Large intestine (tissue), 3 donors: Measurements from ENCODE around the gene SH3RF2. TPM values are rescaled to one million over a fixed set of nuclear protein-coding genes. Genes with fewer than 3 reads are reported as not detected.

Experiments
- DNase-seq, 2 donors: peaks; one replicate each; pipeline versions ENCODE4 v3.0.0 to v3.0.0-alpha.2; 2013
- H3K27ac ChIP-seq: one replicate; pipeline ENCODE4 v1.5.1; 2013; ENCODE audit warnings: low read length
- H3K27me3 ChIP-seq: 2 replicates; pipeline ENCODE4 v1.6.1; 2013; ENCODE audit warnings: low read length; ENCODE audit not compliant: control insufficient read depth, insufficient read depth
- H3K36me3 ChIP-seq: 2 replicates; pipeline ENCODE4 v1.6.1; 2013; ENCODE audit warnings: low read length; ENCODE audit not compliant: control insufficient read depth, insufficient read depth
- H3K4me1 ChIP-seq: one replicate; pipeline ENCODE4 v1.6.1; 2013; ENCODE audit warnings: low read length; ENCODE audit not compliant: control insufficient read depth, insufficient read depth
- H3K4me3 ChIP-seq: one replicate; pipeline ENCODE4 v1.5.1; 2013; ENCODE audit warnings: low read length
- H3K9me3 ChIP-seq: one replicate; pipeline ENCODE4 v1.6.1; 2013; ENCODE audit warnings: mild to moderate bottlenecking, low read depth, low read length, moderate library complexity; ENCODE audit not compliant: control insufficient read depth
- WGBS: methylation state at CpG from one replicate; pipeline ENCODE4 v1.1.5; 2013; ENCODE audit warnings: low lambda C conversion rate; ENCODE audit not compliant: insufficient coverage; 5-methylcytosine and 5-hydroxymethylcytosine counted together
- polyA plus RNA-seq: library from polyadenylated mRNA; unstranded; fragments of 120-200 nt; gene quantifications from one replicate; pipeline ENCODE4 v1.2.1, GENCODE V29; 2013

Gene SH3RF2
- polyA plus RNA-seq, 1 donor = 31.9 TPM

DNA sequence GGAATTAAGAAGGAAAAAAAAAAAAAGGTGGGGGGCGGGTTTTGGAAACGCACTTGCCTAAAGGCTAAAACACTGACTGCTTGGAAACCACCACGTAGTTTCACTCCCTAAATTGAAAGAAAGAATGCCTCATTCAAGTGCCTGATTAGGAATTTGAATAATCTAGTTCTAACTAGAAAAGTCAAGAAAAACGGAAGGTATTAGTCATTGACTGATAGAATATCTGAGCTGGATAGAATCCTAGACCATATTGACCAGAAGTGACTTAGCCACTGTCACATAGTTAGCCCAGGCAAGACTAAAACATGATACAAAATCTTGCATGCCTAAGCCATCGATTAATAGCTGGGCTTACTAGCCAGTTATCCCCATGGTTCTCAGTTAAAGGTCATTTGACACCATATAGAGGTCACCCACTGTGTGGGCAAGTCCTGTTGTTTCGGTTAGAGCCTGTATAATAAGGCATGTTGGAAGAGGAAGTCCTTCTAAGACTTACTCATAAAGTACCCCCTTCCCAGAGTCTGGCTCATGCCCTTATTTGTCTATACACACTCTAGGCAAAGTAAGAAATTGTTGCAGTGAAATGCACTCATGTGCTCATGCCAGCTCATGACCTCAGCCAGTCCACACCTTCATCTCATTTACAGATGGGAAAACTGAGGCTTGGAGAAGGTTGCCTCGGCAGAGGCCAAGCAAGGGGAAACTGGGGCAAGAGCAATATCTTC is 40.2 kb downstream of the SH3RF2 start:
- 50% methylated on average over 3 of the region's 7 CpGs for WGBS
- no peaks in the 10 kb centered on the region for H3K27me3 ChIP-seq
- H3K27ac ChIP-seq = peak overlapping the region; percentile 87
- H3K4me1 ChIP-seq = peaks cover 69% of the 10 kb centered on the region
- H3K4me3 ChIP-seq = no peak overlapping the region
- no peak for DNase-seq
- H3K36me3 ChIP-seq = no peaks in the 10 kb centered on the region
- no peaks in the 10 kb centered on the region for H3K9me3 ChIP-seq

DNA sequence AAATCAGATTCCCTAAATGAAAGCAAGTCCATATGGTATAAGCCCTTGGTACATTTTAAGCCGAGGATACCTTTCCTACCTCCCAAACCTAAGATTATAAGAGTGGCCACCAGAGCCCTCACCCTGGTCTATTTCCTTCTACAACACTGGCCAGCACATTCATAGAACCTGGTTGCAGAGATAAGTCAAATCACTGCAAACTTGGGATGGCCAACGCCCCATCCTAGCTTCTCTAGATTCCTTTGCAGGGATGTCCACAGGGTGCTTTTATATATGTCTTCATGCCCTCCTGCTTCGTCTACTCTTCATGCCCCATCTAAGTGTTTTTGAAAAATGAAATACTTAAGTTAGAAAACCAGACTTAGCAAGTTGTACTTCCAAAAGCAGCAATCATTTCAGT is 41.8 kb downstream of the SH3RF2 start:
- no peaks in the 10 kb centered on the region for H3K9me3 ChIP-seq
- H3K4me1 ChIP-seq = peaks cover 79% of the 10 kb centered on the region
- no peak for DNase-seq
- peak overlapping the region; percentile 87 for H3K27ac ChIP-seq
- no peaks in the 10 kb centered on the region for H3K36me3 ChIP-seq
- WGBS = 0% methylated on average over 1 of the region's 3 CpGs
- H3K27me3 ChIP-seq = no peaks in the 10 kb centered on the region
- H3K4me3 ChIP-seq = no peak overlapping the region

DNA sequence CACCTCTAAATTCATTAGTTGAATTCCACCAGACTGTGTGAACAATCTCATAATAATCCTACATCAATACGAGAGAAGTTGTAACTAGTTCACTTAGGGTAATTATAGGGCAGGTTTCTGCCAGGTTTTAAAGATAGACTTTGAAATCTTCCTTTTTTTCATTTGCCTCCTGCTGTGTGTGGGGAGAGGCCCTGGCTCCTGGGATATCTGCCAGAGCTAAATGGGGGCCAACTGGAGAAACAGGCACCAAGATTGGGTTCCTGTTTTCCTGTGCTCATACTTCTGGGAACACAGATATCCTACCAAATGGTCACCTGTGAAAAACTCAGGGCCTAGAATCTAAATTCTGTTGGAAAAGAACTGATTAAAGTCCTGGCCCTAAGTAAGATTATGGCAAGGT is 42.3 kb downstream of the SH3RF2 start:
- peaks cover 84% of the 10 kb centered on the region for H3K4me1 ChIP-seq
- no peak overlapping the region for H3K4me3 ChIP-seq
- no peaks in the 10 kb centered on the region for H3K9me3 ChIP-seq
- H3K27ac ChIP-seq = peak overlapping the region; percentile 87
- no peaks in the 10 kb centered on the region for H3K27me3 ChIP-seq
- DNase-seq = peak in 1 of 2 donors; percentile 88
- H3K36me3 ChIP-seq = no peaks in the 10 kb centered on the region
- no CpG with 5 or more reads among the region's 1 CpG for WGBS

DNA sequence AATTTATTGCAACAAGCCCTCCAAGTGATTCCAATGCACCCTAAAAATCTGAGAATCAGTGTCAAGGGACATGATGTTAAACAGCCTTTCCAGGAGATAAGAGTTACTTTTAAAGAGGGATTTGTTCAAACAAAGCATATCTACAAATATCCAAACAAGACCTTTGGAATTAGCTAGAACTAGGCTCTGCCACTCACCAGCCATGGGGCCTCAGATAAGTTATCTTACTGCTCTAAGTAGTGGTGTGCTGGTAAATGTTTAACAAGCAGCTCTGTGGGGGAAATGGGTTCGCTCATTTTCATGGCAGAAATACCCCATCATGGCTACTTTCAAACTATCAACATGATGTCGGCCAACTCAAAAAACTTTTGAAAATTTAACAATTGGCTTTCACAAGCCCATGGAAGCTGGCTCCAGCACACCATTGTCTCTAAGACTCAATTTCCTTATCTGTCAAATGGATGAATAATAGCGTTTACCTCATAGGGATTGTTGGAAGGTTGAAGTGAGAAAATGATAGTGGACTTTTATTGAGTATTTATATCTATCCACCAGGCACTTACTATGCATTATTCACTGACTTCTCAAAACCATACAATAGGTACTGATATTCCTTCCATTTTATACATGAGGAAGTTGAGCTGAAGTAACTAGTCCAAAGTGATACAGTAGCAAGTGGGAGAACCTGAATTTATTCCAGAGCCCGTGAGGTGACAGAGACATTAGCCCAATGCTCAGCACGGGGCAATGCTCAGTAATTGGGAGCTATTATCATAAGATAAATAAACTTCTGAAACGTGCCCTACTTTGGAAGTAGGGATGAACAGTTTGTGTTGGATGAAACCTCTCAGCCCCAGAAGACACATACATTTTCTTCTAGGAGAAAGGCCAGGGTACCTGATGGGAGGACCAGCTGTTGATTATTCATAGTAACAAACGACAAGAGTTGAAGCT is 43.2 kb downstream of the SH3RF2 start:
- H3K9me3 ChIP-seq = no peaks in the 10 kb centered on the region
- H3K36me3 ChIP-seq = no peaks in the 10 kb centered on the region
- no peak overlapping the region for H3K4me3 ChIP-seq
- peak overlapping the region; percentile 87 for H3K27ac ChIP-seq
- H3K4me1 ChIP-seq = peaks cover 86% of the 10 kb centered on the region
- H3K27me3 ChIP-seq = no peaks in the 10 kb centered on the region
- WGBS = 47% methylated on average over 2 of the region's 7 CpGs
- peak; percentile 81 to 92 for DNase-seq

DNA sequence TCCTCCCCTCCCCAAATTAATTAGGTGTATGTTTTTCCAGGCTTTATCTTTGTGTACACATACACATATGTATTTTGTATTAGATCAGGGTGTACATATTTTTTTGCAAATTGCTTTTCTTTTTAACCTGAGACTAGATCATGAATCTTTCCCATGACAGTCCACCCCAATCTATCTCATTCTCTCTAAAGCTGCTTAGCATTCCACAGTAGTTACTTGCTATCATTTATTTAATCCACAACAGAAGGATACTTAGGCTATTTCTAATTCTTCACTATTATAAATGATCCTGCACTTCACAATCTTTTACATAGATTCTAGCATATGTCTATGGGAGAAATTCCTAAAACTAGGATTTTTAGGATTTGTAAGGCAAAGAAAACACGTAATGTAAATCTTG is 43.9 kb downstream of the SH3RF2 start:
- peaks cover 81% of the 10 kb centered on the region for H3K4me1 ChIP-seq
- peak overlapping the region; percentile 87 for H3K27ac ChIP-seq
- no peaks in the 10 kb centered on the region for H3K36me3 ChIP-seq
- H3K4me3 ChIP-seq = no peak overlapping the region
- no peaks in the 10 kb centered on the region for H3K27me3 ChIP-seq
- WGBS = 100% methylated on average over 1 of the region's 1 CpG
- H3K9me3 ChIP-seq = no peaks in the 10 kb centered on the region
- DNase-seq = no peak

- 100% methylated on average over 1 of the region's 2 CpGs for WGBS
- H3K4me3 ChIP-seq = no peak overlapping the region
- H3K9me3 ChIP-seq = no peaks in the 10 kb centered on the region
- H3K36me3 ChIP-seq = no peaks in the 10 kb centered on the region
- H3K4me1 ChIP-seq = peaks cover 77% of the 10 kb centered on the region
- no peak for DNase-seq
- H3K27me3 ChIP-seq = no peaks in the 10 kb centered on the region
- peak overlapping the region; percentile 87 for H3K27ac ChIP-seq
Measured at GRCh38 chr5:145980718-145981117, 44.3 kb downstream of the SH3RF2 start.

GRCh38 chr5:145981589-145982571 is 45.5 kb downstream of the SH3RF2 start:
- peak in 1 of 2 donors; percentile 71 for DNase-seq
- H3K9me3 ChIP-seq = no peaks in the 10 kb centered on the region
- no peak overlapping the region for H3K4me3 ChIP-seq
- H3K27ac ChIP-seq = peak overlapping the region; percentile 87
- H3K4me1 ChIP-seq = peaks cover 65% of the 10 kb centered on the region
- no CpG with 5 or more reads among the region's 3 CpGs for WGBS
- no peaks in the 10 kb centered on the region for H3K27me3 ChIP-seq
- no peaks in the 10 kb centered on the region for H3K36me3 ChIP-seq

- Histone ChIP-seq H3K36me3 (no peaks in the 10 kb centered on the region), H3K27ac (peak overlapping the region; percentile 87), H3K9me3 (no peaks in the 10 kb centered on the region), H3K4me3 (no peak overlapping the region), H3K27me3 (no peaks in the 10 kb centered on the region), H3K4me1 (peaks cover 62% of the 10 kb centered on the region)
- DNase-seq = peak; percentile 63 to 86
- no CpG with 5 or more reads among the region's 3 CpGs for WGBS
Measured at GRCh38 chr5:145982572-145983318, 46.4 kb downstream of the SH3RF2 start.

GRCh38 chr5:145983446-145983845 is 47.1 kb downstream of the SH3RF2 start:
- no CpG with 5 or more reads among the region's 2 CpGs for whole genome bisulfite sequencing

More at GRCh38 chr5:145983446-145983845, 47.1 kb downstream of the SH3RF2 start:
- Histone ChIP-seq H3K27me3 (no peaks in the 10 kb centered on the region), H3K36me3 (no peaks in the 10 kb centered on the region), H3K9me3 (no peaks in the 10 kb centered on the region), H3K4me1 (peaks cover 61% of the 10 kb centered on the region), H3K4me3 (no peak overlapping the region), H3K27ac (peak overlapping the region; percentile 87)
- no peak for DNase-seq
